Measurements from ENCODE around the gene ARHGAP6.

- TF ChIP-seq CTCF (IDR thresholded peaks at IDR 0.05) (no peak), POLR2A (IDR thresholded peaks at IDR 0.05) (no peak)
Observed at GRCh38 chrX:11187001-11187400, 478.7 kb downstream of the ARHGAP6 start.

All from heart left ventricle (tissue), 13 donors.